Measurements from ENCODE around the gene PHYKPL. TPM values are rescaled to one million over a fixed set of nuclear protein-coding genes. Genes with fewer than 3 reads are reported as not detected.

Gene PHYKPL
- total RNA-seq, 4 donors from 2014 or later, result 37.3 to 51.2 (median 41.6) TPM

DNA sequence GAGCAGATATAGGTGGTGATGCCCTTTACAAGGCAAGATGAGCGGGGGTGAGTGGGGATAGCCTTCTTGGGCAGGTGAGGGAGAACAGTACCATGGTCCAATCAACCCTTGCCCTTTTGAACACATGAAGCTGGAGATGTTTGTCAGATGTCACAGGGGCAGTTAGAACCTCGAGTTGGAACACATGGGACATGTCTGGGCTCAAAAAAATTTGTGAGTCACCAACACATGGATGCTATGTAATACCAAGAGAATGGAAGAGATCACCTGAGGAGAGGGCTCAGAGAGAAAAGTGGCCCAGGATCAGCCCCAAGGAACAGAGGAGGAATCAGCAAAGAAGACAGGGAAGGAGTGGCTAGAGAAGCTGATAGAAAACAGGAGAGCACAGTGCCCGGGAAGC, 4.7 kb downstream of the PHYKPL start:
- no peaks in the 10 kb centered on the region for H3K27me3 ChIP-seq
- H3K4me3 ChIP-seq, result no peak overlapping the region
- ATAC-seq, result no peak
- TF ChIP-seq POLR2AphosphoS5 (IDR thresholded peaks at IDR 0.05) (no peak), CTCF (IDR thresholded peaks at IDR 0.05) (no peak), POLR2A (IDR thresholded peaks at IDR 0.05) (no peak), EP300 (IDR thresholded peaks at IDR 0.05) (no peak)
- H3K4me1 ChIP-seq, result peaks cover 0 to 44% (median 17%) of the 10 kb centered on the region in 3 donors
- no peaks in the 10 kb centered on the region for H3K9me3 ChIP-seq
- peaks cover 0 to 77% of the 10 kb centered on the region in 2 donors for H3K36me3 ChIP-seq
- no peak overlapping the region for H3K27ac ChIP-seq
- 93% methylated on average over 3 of the region's 3 CpGs for WGBS, 2 donors (ENCODE audit: low coverage in 1 of 2)

DNA sequence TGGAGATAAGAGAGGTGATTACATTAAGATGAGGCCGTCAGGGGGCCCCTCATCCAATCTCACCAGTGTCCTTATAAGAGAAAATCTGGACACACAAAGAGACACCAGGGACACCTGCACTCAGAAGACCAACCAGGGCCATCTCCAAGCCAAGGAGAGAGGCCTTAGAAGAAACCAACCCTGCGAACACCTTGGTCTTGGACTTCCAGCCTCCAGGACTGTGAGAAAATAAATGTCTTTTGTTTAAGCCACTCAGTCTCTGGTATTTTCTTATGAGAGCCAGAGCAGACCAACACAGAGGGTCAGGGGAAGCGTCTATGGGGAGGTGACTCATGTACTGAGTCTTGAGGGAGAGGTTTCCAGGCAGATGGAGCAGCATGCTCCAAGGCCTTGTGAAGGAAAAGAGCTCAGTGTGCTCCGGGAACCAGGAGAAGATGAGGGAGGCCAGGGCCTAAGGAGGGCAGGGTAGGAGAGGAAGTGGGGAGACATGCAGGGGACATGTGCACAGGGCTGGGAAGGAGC, 5.4 kb downstream of the PHYKPL start:
- Histone ChIP-seq H3K9me3 (no peaks in the 10 kb centered on the region), H3K36me3 (peaks cover 0 to 84% of the 10 kb centered on the region in 2 donors), H3K4me1 (peaks cover 0 to 41% (median 15%) of the 10 kb centered on the region in 3 donors), H3K27ac (no peak overlapping the region), H3K27me3 (no peaks in the 10 kb centered on the region), H3K4me3 (no peak overlapping the region)
- TF ChIP-seq POLR2A (IDR thresholded peaks at IDR 0.05) (no peak), EP300 (IDR thresholded peaks at IDR 0.05) (no peak), POLR2AphosphoS5 (IDR thresholded peaks at IDR 0.05) (no peak), CTCF (IDR thresholded peaks at IDR 0.05) (no peak)
- ATAC-seq, result no peak
- WGBS, 2 donors (ENCODE audit: low coverage in 1 of 2), result 50 to 100% methylated on average over 2 of the region's 4 CpGs

GRCh38 chr5:178225174-178225573, 7.4 kb downstream of the PHYKPL start:
- TF ChIP-seq POLR2A (IDR thresholded peaks at IDR 0.05), result no peak
- no peak for TF ChIP-seq POLR2AphosphoS5 (IDR thresholded peaks at IDR 0.05)
- TF ChIP-seq CTCF (IDR thresholded peaks at IDR 0.05), result no peak
- no peak for TF ChIP-seq EP300 (IDR thresholded peaks at IDR 0.05)
- no peak overlapping the region for H3K27ac ChIP-seq
- H3K36me3 ChIP-seq, result peaks cover 0 to 93% of the 10 kb centered on the region in 2 donors
- 100% methylated on average over 3 of the region's 6 CpGs; no CpG with 5 or more reads in 1 of the 2 donors for WGBS, 2 donors (ENCODE audit: low coverage in 1 of 2)
- H3K27me3 ChIP-seq, result no peaks in the 10 kb centered on the region
- peaks cover 0 to 23% (median 2%) of the 10 kb centered on the region in 3 donors for H3K4me1 ChIP-seq
- ATAC-seq, result no peak
- H3K4me3 ChIP-seq, result no peak overlapping the region
- H3K9me3 ChIP-seq, result no peaks in the 10 kb centered on the region

- peaks cover 0 to 92% of the 10 kb centered on the region in 2 donors for H3K36me3 ChIP-seq
- H3K9me3 ChIP-seq, result no peaks in the 10 kb centered on the region
- no peak overlapping the region for H3K27ac ChIP-seq
- peaks cover 0 to 15% (median 0%) of the 10 kb centered on the region in 3 donors for H3K4me1 ChIP-seq
- 100% methylated on average over 3 of the region's 17 CpGs; no CpG with 5 or more reads in 1 of the 2 donors for WGBS, 2 donors (ENCODE audit: low coverage in 1 of 2)
- H3K4me3 ChIP-seq, result no peak overlapping the region
- TF ChIP-seq POLR2A (IDR thresholded peaks at IDR 0.05), result no peak
- no peak for TF ChIP-seq POLR2AphosphoS5 (IDR thresholded peaks at IDR 0.05)
- TF ChIP-seq EP300 (IDR thresholded peaks at IDR 0.05), result no peak
- TF ChIP-seq CTCF (IDR thresholded peaks at IDR 0.05), result no peak
- peak; percentile 4 for ATAC-seq
- H3K27me3 ChIP-seq, result no peaks in the 10 kb centered on the region
These were observed 8.2 kb downstream of the PHYKPL start for GRCh38 chr5:178224403-178224802.

- H3K9me3 ChIP-seq, result no peaks in the 10 kb centered on the region
- no peak overlapping the region for H3K4me3 ChIP-seq
- H3K27ac ChIP-seq, result no peak overlapping the region
- TF ChIP-seq CTCF (IDR thresholded peaks at IDR 0.05) (no peak), POLR2AphosphoS5 (IDR thresholded peaks at IDR 0.05) (no peak), POLR2A (IDR thresholded peaks at IDR 0.05) (no peak), EP300 (IDR thresholded peaks at IDR 0.05) (no peak)
- H3K4me1 ChIP-seq, result peaks cover 0 to 10% (median 0%) of the 10 kb centered on the region in 3 donors
- ATAC-seq, result no peak
- no peaks in the 10 kb centered on the region for H3K27me3 ChIP-seq
- H3K36me3 ChIP-seq, result peaks cover 0 to 90% of the 10 kb centered on the region in 2 donors
- WGBS, 2 donors (ENCODE audit: low coverage in 1 of 2), result 40 to 65% methylated on average over 1 to 6 of the region's 13 CpGs
These were observed 8.7 kb downstream of the PHYKPL start for GRCh38 chr5:178223828-178224335.
